A673 (cell line): Measurements from ENCODE around the gene SREBF2.

Source experiments
- EZH2 ChIP-seq: fragments of 200-600 bp; sonication (generic); IDR thresholded peaks from 2 replicates; pipeline ENCODE4 v1.6.1; 2017; ENCODE audit warnings: borderline replicate concordance, low read depth, mild to moderate bottlenecking, mixed read lengths, antibody characterized with exemption, low read length; ENCODE audit not compliant: poor library complexity, severe bottlenecking
- TF ChIP-seq, protein P1 (sequence below): fragments of 300-800, 200-600 bp; sonication (generic); conservative IDR thresholded peaks from 2 replicates; pipeline ENCODE4 v1.5.1; 2017; ENCODE audit warnings: low read depth, mild to moderate bottlenecking, antibody characterized with exemption, low read length, moderate library complexity, mixed read lengths

DNA sequence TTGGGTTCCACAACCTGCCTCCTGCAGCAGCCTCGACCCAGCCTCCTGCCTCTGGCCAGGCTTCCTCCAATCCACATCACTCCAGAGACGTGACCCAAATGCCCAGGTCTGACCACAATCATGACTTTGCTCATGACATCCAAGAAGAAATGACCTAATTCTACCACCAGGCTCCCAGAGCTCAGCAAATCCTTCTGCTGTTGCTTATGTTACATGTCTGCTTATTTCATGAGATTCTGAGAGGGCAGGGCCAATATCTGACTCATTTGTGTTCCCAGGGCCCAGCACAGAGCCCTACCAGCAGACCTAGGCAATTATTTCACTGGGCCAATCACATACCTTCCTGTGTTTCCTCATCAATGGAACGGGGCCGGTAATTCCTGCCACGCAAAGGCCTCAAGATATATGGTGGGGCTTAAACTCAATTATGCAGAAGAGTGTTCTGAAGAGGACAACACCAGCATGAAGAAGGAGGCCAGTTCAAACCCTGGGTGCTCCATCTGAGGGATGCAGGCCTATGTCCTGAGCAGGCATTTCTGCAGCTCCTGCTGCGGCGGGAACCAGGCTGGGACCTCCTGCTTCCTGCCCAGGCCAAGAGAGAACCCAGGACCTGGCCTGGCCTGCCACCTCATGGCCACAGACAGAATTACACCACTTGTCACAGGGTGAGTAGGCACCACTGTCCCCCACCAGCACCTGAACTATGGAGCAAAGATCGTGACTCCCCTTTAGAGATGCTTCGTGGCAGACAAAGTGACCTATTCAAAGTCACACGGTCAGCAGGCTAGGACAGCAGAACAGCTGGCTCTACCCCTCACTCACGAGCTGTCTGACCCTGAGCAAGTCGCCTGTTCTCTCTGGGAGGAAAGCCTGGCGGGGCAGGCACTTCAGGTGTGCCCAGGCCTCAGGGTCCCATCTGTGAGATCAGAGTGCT lies 108.2 kb downstream of the SREBF2 start:
- TF ChIP-seq, protein P1, sequence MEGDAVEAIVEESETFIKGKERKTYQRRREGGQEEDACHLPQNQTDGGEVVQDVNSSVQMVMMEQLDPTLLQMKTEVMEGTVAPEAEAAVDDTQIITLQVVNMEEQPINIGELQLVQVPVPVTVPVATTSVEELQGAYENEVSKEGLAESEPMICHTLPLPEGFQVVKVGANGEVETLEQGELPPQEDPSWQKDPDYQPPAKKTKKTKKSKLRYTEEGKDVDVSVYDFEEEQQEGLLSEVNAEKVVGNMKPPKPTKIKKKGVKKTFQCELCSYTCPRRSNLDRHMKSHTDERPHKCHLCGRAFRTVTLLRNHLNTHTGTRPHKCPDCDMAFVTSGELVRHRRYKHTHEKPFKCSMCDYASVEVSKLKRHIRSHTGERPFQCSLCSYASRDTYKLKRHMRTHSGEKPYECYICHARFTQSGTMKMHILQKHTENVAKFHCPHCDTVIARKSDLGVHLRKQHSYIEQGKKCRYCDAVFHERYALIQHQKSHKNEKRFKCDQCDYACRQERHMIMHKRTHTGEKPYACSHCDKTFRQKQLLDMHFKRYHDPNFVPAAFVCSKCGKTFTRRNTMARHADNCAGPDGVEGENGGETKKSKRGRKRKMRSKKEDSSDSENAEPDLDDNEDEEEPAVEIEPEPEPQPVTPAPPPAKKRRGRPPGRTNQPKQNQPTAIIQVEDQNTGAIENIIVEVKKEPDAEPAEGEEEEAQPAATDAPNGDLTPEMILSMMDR: peak; percentile 85
- no peak for TF ChIP-seq EZH2
